Heart left ventricle (tissue), 13 donors: Measurements from ENCODE around the gene PITPNM1.

ENCODE experiments used
- CTCF ChIP-seq, 12 donors: fragments of 200-600 bp; sonication (generic) in 4 of 12; IDR thresholded peaks; one replicate each; pipeline versions ENCODE4 v1.5.0 to v1.8.0; 2018 to 2022; ENCODE audit warnings: antibody characterized with exemption in 12 of 12, mild to moderate bottlenecking in 5 of 12
- POLR2A ChIP-seq, 2 donors: fragments of 450-650 bp; IDR thresholded peaks; one replicate each; pipeline ENCODE4 v1.6.1; 2017; ENCODE audit warnings: antibody characterized with exemption in 2 of 2, mild to moderate bottlenecking in 2 of 2, moderate library complexity in 2 of 2
- donor health status: ischemic (EF 13 %, LVEDD 7.1; RV severe dilation, severe dysfunction).
- donor health status: DM: no; HTN: yes; CAD: no.
- donor health status: DM: no; HTN: no; CAD: no.
- donor health status: ischemic (EF 25% LVEDD 6.9; RV normal size, moderate dysfunction).
- donor health status: ischemic (EF 25% LVEDD 5.7; RV mildly dilated, moderate dysfunction).
- donor health status: ischemic (EF 35%, LVEDD 5.7; RV mildly dilated, moderate dysfunction).
- donor health status: nonischemic (EF 11% LVEDD 7.7; RV severe dilation, severe dysfunction).
- donor health status: DM: yes; HTN: yes; CAD: no.
- donor health status: PGD.
- donor health status: ischemic (EF 29% LVEDD 5.4; RV normal size, mild dysfunction).
- donor health status: nonischemic (EF 23%, LVEDD 6.1; RV moderate dilation, normal function).

- no peak for TF ChIP-seq CTCF (IDR thresholded peaks at IDR 0.05)
- TF ChIP-seq POLR2A (IDR thresholded peaks at IDR 0.05), result no peak
These were observed 11.4 kb downstream of the PITPNM1 start for GRCh38 chr11:67493548-67494370.
